ENCODE measurements around the gene AXIN1.

The AXIN1 gene

DNA sequence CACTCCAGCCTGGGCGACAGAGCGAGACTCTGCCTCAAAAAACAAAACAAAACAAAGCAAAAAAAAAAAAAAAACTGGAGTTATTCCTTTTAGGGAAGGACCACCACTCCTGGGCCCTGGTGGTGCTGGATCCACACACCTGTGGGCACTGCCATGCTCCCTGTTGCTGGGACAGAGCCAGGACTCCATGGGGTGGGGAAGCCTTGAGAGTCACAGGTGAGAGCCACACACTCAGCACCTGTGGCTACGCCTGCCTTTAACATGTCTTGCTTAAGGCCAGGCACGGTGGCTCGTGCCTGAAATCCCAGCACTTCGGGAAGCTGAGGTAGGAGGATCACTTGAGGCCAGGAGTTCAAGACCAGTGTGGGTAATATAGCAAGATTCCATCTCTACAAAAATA is 51.3 kb downstream of the AXIN1 start:
- TF ChIP-seq, protein P1, sequence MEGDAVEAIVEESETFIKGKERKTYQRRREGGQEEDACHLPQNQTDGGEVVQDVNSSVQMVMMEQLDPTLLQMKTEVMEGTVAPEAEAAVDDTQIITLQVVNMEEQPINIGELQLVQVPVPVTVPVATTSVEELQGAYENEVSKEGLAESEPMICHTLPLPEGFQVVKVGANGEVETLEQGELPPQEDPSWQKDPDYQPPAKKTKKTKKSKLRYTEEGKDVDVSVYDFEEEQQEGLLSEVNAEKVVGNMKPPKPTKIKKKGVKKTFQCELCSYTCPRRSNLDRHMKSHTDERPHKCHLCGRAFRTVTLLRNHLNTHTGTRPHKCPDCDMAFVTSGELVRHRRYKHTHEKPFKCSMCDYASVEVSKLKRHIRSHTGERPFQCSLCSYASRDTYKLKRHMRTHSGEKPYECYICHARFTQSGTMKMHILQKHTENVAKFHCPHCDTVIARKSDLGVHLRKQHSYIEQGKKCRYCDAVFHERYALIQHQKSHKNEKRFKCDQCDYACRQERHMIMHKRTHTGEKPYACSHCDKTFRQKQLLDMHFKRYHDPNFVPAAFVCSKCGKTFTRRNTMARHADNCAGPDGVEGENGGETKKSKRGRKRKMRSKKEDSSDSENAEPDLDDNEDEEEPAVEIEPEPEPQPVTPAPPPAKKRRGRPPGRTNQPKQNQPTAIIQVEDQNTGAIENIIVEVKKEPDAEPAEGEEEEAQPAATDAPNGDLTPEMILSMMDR (conservative IDR thresholded peaks at IDR 0.05; ENCODE audit: low read depth, low read length), result no peak
- no peak overlapping the region for H3K4me3 ChIP-seq (ENCODE audit: low read depth, low read length)
- DNase-seq (ENCODE audit: low read depth), result no peak

DNA sequence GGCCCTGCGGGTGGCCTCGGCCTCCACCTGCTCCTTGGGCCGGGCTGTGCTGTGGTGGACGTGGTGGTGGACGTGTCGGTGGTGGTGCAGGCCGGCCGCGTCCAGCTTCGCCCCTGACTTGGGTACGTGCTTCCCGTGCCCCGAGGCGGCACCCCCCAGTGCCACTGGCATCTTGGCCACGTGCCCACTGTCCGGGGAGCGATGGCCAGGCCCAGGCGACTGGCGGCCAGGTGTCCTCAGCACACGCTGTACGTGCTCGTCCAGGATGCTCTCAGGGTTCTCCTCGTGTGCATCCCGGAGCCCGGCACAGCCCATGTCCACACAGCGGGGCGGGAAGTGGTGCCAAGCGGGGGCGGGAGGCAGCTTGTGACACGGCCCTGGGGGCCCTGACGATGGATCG is 54.7 kb downstream of the AXIN1 start:
- no peak overlapping the region for H3K4me3 ChIP-seq (ENCODE audit: low read depth, low read length)
- TF ChIP-seq, protein P1 (conservative IDR thresholded peaks at IDR 0.05; ENCODE audit: low read depth, low read length), result no peak
- DNase-seq (ENCODE audit: low read depth), result no peak

DNA sequence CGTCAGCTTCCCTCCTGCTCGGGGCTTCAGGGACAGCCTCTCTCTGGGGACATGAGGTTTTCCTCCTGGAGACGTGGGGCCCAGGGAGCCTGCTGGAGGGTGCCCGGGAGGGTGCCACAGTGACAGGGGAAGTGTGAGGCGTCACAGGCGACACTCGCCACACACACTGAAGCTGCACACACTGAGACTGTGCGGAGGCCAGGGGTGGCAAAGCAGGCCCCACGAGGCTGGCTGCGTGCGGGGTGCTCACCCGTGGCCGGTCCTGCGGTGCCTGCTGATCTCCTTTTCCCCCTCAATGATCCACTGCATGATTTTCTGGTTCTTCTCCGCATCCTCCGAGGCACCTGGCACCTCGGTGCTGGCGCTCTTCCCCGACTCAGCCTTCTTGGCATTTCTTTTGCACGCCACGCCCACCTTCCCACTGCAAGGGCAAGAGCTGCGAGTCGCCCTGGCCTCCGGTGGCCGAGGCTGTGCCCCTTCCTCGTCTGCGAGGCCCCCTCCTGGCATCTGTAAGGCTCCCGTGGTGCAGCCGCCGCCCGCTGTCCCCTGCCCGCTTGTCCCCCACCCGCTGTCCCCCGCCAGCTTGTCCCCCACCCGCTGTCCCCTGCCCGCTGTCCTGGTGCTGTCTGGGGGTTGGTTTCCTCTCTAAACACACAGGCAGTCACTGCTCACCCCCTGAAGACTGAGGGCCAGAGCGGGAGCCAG is 55.6 kb downstream of the AXIN1 start:
- DNase-seq (ENCODE audit: low read depth), result no peak
- TF ChIP-seq, protein P1 (conservative IDR thresholded peaks at IDR 0.05; ENCODE audit: low read depth, low read length), result no peak
- no peak overlapping the region for H3K4me3 ChIP-seq (ENCODE audit: low read depth, low read length)

DNA sequence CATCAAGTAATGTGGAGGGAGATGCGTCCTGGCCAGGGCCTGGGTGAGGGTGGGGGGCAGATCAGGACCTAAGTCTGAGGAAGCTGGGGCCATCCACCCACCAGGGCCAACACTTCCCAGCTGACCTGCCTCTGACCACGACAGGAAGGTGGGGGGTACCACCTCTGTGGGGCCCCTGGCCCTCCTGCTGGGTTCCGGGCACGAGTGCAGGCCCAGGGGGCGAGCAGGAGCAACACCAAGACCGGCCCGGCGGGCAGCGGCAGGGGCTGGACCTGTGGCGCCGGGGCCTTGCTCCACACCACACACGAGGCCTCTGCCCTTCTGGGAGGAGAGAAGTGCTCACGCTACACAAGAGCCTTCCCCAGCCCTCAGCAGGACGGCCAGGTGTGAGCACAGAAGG is 56.2 kb downstream of the AXIN1 start:
- no peak overlapping the region for H3K4me3 ChIP-seq (ENCODE audit: low read depth, low read length)
- TF ChIP-seq, protein P1 (conservative IDR thresholded peaks at IDR 0.05; ENCODE audit: low read depth, low read length), result no peak
- no peak for DNase-seq (ENCODE audit: low read depth)

DNA sequence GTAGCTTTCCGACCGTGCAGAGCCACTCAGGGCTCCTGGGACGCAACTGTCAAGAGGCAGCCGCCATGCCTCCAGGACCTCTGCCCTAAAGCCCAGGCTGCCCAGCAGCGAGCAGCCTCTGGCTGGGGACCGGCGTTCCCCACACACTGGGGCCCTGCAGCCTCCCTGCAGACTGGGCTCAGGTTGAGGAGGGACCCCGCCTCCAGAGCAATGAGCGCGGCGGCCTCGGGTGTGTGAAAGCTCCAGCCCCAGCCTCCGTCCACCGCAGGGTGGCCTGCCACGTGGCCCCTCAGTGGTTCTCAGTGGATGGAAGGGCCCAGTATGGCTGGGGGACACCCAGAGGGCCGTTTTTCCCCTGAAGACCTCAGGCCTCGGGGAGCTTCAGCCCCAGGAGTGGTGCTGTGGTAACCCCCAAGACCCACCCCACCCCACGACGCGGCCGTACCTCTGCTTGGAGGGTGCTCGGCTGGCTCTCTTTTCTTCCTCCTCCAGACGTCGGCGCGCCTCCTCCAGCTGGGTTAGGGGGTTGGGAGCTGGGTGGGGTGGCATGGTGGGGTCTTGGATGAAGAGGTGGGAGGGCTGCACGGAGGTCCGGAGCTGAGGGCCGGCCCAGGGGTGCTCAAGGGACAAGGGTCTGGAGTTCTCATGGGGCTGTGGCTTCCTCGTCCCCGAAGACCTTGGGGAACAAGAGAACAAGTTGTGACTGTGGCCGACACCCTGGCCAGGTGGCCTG is 59.3 kb downstream of the AXIN1 start:
- no peak overlapping the region for H3K4me3 ChIP-seq (ENCODE audit: low read depth, low read length)
- TF ChIP-seq, protein P1 (conservative IDR thresholded peaks at IDR 0.05; ENCODE audit: low read depth, low read length), result no peak
- DNase-seq (ENCODE audit: low read depth), result no peak

- H3K4me3 ChIP-seq (ENCODE audit: low read depth, low read length), result no peak overlapping the region
- no peak for DNase-seq (ENCODE audit: low read depth)
- TF ChIP-seq, protein P1 (conservative IDR thresholded peaks at IDR 0.05; ENCODE audit: low read depth, low read length), result no peak
Observed at GRCh38 chr16:291539-291938, 61.0 kb downstream of the AXIN1 start.

Measured in choroid plexus epithelial cell (primary cell).